Uterus (tissue), 4 donors: ENCODE measurements around the gene PKN3. TPM values are rescaled to one million over a fixed set of nuclear protein-coding genes. Genes with fewer than 3 reads are reported as not detected.

ENCODE experiments used
- DNase-seq, 2 donors: peaks; one replicate each; pipeline ENCODE4 v3.0.0-alpha.2; 2019 to 2020
- H3K27ac ChIP-seq, 2 donors: fragments of 200-600 bp; sonication (generic); 1 replicate in 1 of 2; 2 replicates in 1 of 2; pipeline ENCODE4 v1.5.1; 2016 to 2018
- H3K27me3 ChIP-seq, 2 donors: fragments of 200-600 bp; sonication (generic); one replicate each; pipeline ENCODE4 v1.5.1; 2018 to 2019; ENCODE audit warnings: control low read depth in 1 of 2
- H3K36me3 ChIP-seq, 2 donors: fragments of 200-600 bp; sonication (generic); one replicate each; pipeline ENCODE4 v1.5.1; 2019; ENCODE audit warnings: control low read depth in 1 of 2
- H3K4me1 ChIP-seq, 2 donors: fragments of 200-600 bp; sonication (generic); one replicate each; pipeline ENCODE4 v1.5.1; 2018 to 2019; ENCODE audit warnings: control low read depth in 1 of 2
- H3K4me3 ChIP-seq, 2 donors: fragments of 200-600 bp; sonication (generic); 1 replicate in 1 of 2; 2 replicates in 1 of 2; pipeline ENCODE4 v1.5.1; 2018 to 2019; ENCODE audit warnings: mild to moderate bottlenecking in 1 of 2
- H3K9me3 ChIP-seq, 2 donors: fragments of 200-600 bp; sonication (generic); one replicate each; pipeline ENCODE4 v1.5.1; 2019; ENCODE audit warnings: control low read depth in 1 of 2
- CTCF ChIP-seq, 4 experiments: fragments of 200-600 bp in 2 of 4; fragments of 450-650 bp in 2 of 4; sonication (generic) in 2 of 4; IDR thresholded peaks; one replicate each; pipeline ENCODE4 v1.5.1; 2016 to 2019; ENCODE audit warnings: antibody characterized with exemption in 4 of 4, mild to moderate bottlenecking in 2 of 4, moderate library complexity in 1 of 4
- POLR2A ChIP-seq, 2 donors: fragments of 450-650 bp; IDR thresholded peaks; one replicate each; pipeline ENCODE4 v1.6.1; 2016; ENCODE audit warnings: antibody characterized with exemption in 2 of 2, mild to moderate bottlenecking in 1 of 2, moderate library complexity in 1 of 2
- intact Hi-C: fragments of 100-400 bp; cut with DNase I; formaldehyde crosslinking; loops from one replicate; pipeline ENCODE4 v1.15.1; 2023; ENCODE audit warnings: low total_unique reads
- total RNA-seq, 4 donors: library from RNA; depleted of rRNA in 3 of 4; stranded (reverse); fragments of >200 nt in 3 of 4; gene quantifications; one replicate each; pipeline versions ENCODE4 v1.1.0 to v1.2.4, GENCODE V29; 2014 to 2023
- donor health status: DM: yes; HTN: yes; CAD: no.

Gene PKN3
- total RNA-seq, 4 donors from 2014 or later, result 2.4 to 19.5 (median 4.5) TPM

- peak; percentile 36 to 50 for DNase-seq
- H3K27ac ChIP-seq, result peak overlapping the region; percentile 66 to 82
- H3K27me3 ChIP-seq, result no peaks in the 10 kb centered on the region
- H3K4me3 ChIP-seq, result peak overlapping the region; percentile 35 to 57
- TF ChIP-seq POLR2A (IDR thresholded peaks at IDR 0.05) (no peak), CTCF (IDR thresholded peaks at IDR 0.05) (no peak)
- H3K36me3 ChIP-seq, result no peaks in the 10 kb centered on the region
- intact Hi-C loops, result no loop called here
- peaks cover 0 to 3% of the 10 kb centered on the region in 2 donors for H3K4me1 ChIP-seq
- H3K9me3 ChIP-seq, result no peaks in the 10 kb centered on the region
Measured at GRCh38 chr9:128683340-128684064, 18.8 kb upstream of the PKN3 start.

- H3K27me3 ChIP-seq, result no peaks in the 10 kb centered on the region
- intact Hi-C loops, result no loop called here
Measured at GRCh38 chr9:128684065-128684324, 18.3 kb upstream of the PKN3 start.

GRCh38 chr9:128684325-128685199 is 17.7 kb upstream of the PKN3 start:
- no peaks in the 10 kb centered on the region for H3K9me3 ChIP-seq
- peaks cover 0 to 3% of the 10 kb centered on the region in 2 donors for H3K4me1 ChIP-seq
- H3K4me3 ChIP-seq, result peak overlapping the region; percentile 35 to 57
- intact Hi-C loops, result no loop called here
- TF ChIP-seq POLR2A (IDR thresholded peaks at IDR 0.05) (peak; percentile 51 to 59), CTCF (IDR thresholded peaks at IDR 0.05) (no peak)
- peak overlapping the region; percentile 66 to 82 for H3K27ac ChIP-seq
- H3K36me3 ChIP-seq, result no peaks in the 10 kb centered on the region
- no peaks in the 10 kb centered on the region for H3K27me3 ChIP-seq
- DNase-seq, result peak; percentile 66 to 74

More at GRCh38 chr9:128684065-128684324, 18.3 kb upstream of the PKN3 start:
- Histone ChIP-seq H3K27ac (peak overlapping the region; percentile 66 to 82), H3K4me1 (peaks cover 0 to 3% of the 10 kb centered on the region in 2 donors), H3K9me3 (no peaks in the 10 kb centered on the region), H3K4me3 (peak overlapping the region; percentile 35 to 57), H3K36me3 (no peaks in the 10 kb centered on the region)
- no peak for DNase-seq
- TF ChIP-seq POLR2A (IDR thresholded peaks at IDR 0.05) (no peak), CTCF (IDR thresholded peaks at IDR 0.05) (no peak)

GRCh38 chr9:128685636-128686489 is 16.4 kb upstream of the PKN3 start:
- Histone ChIP-seq H3K4me3 (no peak overlapping the region), H3K4me1 (peaks cover 0 to 9% of the 10 kb centered on the region in 2 donors), H3K27me3 (no peaks in the 10 kb centered on the region), H3K36me3 (no peaks in the 10 kb centered on the region), H3K27ac (no peak overlapping the region), H3K9me3 (no peaks in the 10 kb centered on the region)
- intact Hi-C loops, result no loop called here
- DNase-seq, result no peak
- TF ChIP-seq CTCF (IDR thresholded peaks at IDR 0.05) (no peak), POLR2A (IDR thresholded peaks at IDR 0.05) (no peak)
